HAP-1 (cell line): ENCODE results near the gene EIF4E.
A peak's percentile ranks its signal among the peaks of the same experiment; 100 is the strongest.
"Not testable (repeated sequence)": the region's sequence is repeated elsewhere in the genome, so short reads cannot be mapped to it uniquely, and the experiment has no call there.

Experiments used
- DNase-seq, 2 experiments: peaks; one replicate each; pipeline ENCODE4 v3.0.0-alpha.2; 2016 to 2020; ENCODE audit warnings: low spot score in 2 of 2
- H3K27me3 ChIP-seq: fragments of 250-450 bp; sonication (Bioruptor Pico); 2 replicates; pipeline ENCODE4 v1.5.1; 2020; ENCODE audit warnings: low read depth, mild to moderate bottlenecking, moderate library complexity
- H3K36me3 ChIP-seq: fragments of 250-450 bp; sonication (Bioruptor Pico); replicated peaks from 2 replicates; pipeline ENCODE4 v1.5.1; 2020; ENCODE audit warnings: mild to moderate bottlenecking
- H3K4me1 ChIP-seq: fragments of 250-450 bp; sonication (Bioruptor Pico); 2 replicates; pipeline ENCODE4 v1.5.1; 2020; ENCODE audit warnings: mild to moderate bottlenecking
- H3K4me3 ChIP-seq: fragments of 250-450 bp; sonication (Bioruptor Pico); 2 replicates; pipeline ENCODE4 v1.5.1; 2020; ENCODE audit warnings: mild to moderate bottlenecking, moderate library complexity
- H3K9me3 ChIP-seq: fragments of 250-450 bp; sonication (Bioruptor Pico); 2 replicates; pipeline ENCODE4 v1.5.1; 2020; ENCODE audit warnings: mild to moderate bottlenecking, moderate library complexity
- in situ Hi-C: fragments of 300-500 bp; cut with MboI; formaldehyde crosslinking; loops from 3 replicates; pipeline ENCODE4 v1.14.3; 2020; ENCODE audit warnings: low sequenced_read_pairs, inconsistent platforms, mixed read lengths

The EIF4E gene

DNA sequence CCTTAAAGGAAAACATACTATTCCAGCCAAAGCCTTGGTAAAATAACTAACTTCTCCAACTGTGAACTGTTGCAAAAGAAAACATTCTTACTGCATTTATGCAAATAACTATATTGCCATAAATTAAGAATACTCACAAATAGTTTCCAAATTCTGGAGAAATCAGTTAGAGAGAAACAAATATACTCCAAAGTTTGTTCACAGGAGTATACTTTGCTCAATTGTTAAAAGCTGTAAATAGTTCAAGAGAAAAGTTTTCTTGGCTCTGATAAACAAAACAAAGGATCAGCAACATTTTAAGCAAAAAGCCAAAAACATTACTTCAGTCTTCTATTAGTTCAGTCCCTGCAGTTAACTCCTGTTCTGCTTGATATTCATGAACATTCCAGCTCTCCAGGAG, 83.0 kb downstream of the EIF4E start:
- DNase-seq = no peak
- Histone ChIP-seq H3K4me3 (no peak overlapping the region), H3K36me3 (no peaks in the 10 kb centered on the region), H3K4me1 (no peaks in the 10 kb centered on the region), H3K27me3 (no peaks in the 10 kb centered on the region), H3K9me3 (no peaks in the 10 kb centered on the region)
- in situ Hi-C loops = no loop called here

DNA sequence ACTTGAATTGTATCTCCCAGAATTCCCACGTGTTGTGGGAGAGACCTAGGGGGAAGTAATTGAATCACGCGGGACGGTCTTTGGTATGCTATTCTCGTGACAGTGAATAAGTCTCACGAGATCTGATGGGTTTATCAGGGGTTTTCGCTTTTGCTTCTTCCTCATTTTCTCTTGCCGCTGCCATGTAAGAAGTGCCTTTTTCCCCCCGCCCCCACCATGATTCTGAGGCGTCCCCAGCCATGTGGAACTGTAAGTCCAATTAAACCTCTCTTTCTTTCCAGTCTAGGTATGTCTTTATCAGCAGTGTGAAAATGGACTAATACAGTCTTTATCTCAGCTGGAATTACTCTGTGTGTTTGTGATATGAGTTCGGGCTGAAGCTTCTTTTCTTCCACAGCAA, 86.0 kb downstream of the EIF4E start:
- H3K4me1 ChIP-seq = peaks cover 13% of the 10 kb centered on the region
- H3K27me3 ChIP-seq, H3K9me3 ChIP-seq, H3K36me3 ChIP-seq, DNase-seq, in situ Hi-C loops, H3K4me3 ChIP-seq: not testable (repeated sequence)

DNA sequence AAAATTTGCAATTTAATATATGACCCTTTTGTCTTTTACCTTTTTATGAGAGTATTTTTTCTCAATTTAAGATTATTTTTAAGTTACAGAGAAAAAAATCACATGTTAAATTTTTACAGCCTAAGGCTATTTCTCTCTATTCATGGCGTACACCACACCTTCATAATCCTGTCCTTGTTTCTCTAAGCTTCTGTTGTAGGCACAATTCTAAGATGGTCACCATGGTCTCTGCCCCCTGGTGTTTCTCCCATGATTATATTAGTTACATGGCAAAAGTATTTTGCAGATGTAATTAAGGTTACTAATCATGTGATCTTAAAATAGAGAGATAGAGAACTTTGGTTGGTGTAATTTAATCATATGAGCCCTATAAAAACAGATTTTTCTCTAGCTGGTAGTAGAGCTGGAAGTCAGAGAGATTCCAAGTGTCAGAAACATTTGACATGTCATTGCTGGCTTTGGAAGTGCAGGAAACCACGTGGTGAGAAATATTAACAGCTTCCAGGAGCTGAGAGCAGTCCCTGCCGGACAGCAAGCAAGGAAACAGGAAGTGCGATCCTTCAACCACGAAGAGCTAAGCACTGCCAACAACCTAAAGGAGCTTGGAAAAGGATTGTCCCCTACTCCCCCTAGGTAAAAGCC, 89.8 kb downstream of the EIF4E start:
- DNase-seq = peak; percentile 55 to 76
- Histone ChIP-seq H3K36me3 (no peaks in the 10 kb centered on the region), H3K9me3 (no peaks in the 10 kb centered on the region), H3K4me1 (peaks cover 13% of the 10 kb centered on the region), H3K4me3 (no peak overlapping the region), H3K27me3 (no peaks in the 10 kb centered on the region)
- in situ Hi-C loops = no loop called here

DNA sequence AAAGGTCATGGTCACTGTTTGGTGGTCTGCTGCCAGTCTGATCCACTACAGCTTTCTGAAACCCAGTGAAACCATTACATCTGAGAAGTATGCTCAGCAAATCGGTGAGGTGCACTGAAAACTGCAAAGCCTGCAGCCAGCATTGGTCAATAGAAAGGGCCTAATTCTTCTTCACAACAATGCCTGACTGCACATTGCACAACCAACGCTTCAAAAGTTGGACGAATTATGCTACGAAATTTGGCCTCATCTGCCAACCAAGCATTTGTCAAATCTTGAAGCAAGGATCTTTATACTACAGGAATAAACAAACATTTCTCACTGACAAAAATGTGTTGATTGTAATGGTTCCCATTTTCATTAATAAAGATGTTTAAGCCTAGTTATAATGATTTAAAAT, 90.4 kb downstream of the EIF4E start:
- no peaks in the 10 kb centered on the region for H3K27me3 ChIP-seq
- H3K9me3 ChIP-seq = no peaks in the 10 kb centered on the region
- no peak overlapping the region for H3K4me3 ChIP-seq
- H3K36me3 ChIP-seq = no peaks in the 10 kb centered on the region
- peaks cover 13% of the 10 kb centered on the region for H3K4me1 ChIP-seq
- DNase-seq = peak; percentile 22 to 28
- in situ Hi-C loops = no loop called here

DNA sequence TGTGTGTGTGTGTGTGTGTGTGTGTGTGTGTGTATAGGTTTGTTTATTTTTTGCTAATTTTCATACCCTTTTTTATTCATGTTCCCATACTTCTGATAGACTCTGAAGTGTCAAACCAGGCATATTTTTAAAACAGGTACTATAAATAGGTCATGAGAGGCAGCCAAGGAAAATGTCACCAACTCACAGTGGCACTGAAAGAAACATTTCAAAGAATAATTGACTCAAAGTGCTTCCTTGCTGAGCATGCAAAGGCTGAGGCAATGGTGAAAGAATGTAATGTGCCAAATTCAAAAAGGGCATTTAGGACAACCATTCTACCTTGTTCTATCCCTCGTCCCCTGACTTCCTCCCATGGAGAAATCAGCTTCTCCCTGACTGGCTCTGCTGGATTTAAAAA, 95.5 kb downstream of the EIF4E start:
- in situ Hi-C loops = no loop called here
- no peak overlapping the region for H3K4me3 ChIP-seq
- no peak for DNase-seq
- H3K27me3 ChIP-seq = no peaks in the 10 kb centered on the region
- peaks cover 1% of the 10 kb centered on the region for H3K4me1 ChIP-seq
- no peaks in the 10 kb centered on the region for H3K36me3 ChIP-seq
- no peaks in the 10 kb centered on the region for H3K9me3 ChIP-seq

DNA sequence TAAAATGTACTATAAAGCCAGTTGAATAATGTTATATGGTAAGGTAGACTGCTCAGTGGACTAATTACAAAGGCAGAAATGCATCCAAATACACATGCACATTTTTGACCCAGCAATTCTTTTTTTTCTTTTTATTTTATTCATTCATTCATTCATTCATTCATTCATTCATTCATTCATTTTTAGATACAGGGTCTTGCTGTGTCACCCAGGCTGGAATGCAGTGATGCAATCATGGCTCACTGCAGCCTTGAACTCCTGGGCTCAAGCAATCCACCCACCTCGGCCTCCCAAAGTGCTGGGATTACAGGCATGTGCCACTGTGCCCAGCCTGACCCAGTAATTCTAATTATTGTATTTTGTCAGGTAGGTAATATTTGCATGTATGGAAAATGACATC, 97.9 kb downstream of the EIF4E start:
- H3K36me3 ChIP-seq, DNase-seq, H3K9me3 ChIP-seq, H3K4me3 ChIP-seq, H3K4me1 ChIP-seq, in situ Hi-C loops, H3K27me3 ChIP-seq: not testable (repeated sequence)
